GM18508 (cell line): ENCODE measurements around the gene TMEM272.

ENCODE experiments used
- ATAC-seq: cut with Tn5 transposase; IDR thresholded peaks from one replicate; pipeline ENCODE4 v1.9.1; 2021; ENCODE audit warnings: moderate number of reproducible peaks; ENCODE audit not compliant: insufficient read depth, unreplicated experiment

Gene TMEM272

DNA sequence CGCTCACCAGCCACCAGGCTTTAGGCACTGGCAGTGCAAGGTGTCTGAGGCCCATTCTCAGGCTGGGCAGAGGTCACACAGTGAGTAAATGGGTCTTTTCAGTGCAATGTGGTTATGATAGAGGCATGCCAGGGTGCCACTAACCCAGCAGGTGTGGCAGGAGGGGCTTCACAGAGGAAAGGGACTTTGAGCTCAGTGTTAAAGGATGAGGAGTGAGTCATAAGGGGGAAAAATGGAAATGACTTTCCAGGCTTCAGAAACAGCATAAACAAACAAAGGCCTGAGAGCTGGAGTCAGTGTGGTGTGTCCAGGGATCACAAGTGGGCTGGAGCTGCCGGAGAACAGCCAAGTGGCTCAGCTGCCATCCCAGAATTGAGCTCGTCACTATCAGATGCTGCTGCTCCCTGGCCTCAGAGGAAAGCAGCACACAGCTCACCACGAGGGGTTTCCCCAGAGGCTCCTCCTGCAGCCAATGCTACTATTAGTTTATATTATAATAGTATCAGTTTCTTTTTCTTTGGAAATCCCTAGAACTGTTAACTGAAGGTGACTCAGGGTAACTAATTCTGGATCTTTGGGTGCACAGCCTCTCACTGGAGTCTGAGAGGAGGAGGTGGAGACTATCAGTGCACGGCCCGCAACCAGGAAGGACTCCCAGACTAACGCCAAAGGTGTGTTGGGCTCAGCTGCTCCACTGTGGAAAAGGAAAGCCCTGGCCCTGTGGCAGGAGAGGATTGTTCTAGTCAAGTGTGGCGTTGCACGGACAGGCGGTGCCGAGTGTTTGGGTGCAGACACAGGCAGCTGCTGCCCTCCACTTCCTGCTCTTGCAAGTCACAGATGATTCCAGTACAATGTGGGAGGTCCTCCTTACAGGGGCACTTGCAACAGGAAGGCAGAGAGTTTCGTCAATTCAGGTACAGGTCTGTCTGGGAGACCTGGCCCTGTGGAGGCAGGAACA is 80.5 kb downstream of the TMEM272 start:
- peak; percentile 76 for ATAC-seq

DNA sequence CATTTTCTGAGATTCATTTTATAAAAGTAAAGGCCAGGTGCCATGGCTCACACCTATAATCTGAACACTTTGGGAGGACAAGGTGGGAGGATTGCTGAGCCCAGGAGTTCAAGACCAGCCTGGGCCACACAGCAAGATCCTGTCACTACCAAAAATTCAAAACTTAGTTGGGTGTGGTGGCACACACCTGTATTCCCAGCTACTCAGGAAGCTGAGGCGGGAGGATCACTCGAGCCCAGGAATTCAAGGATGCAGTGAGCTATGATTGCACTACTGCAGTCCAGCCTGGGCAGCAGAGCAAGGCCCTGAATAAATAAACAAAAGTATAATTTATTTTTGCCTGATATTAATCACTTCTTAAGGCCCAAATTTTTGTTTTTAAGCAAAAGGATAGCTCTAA is 81.5 kb downstream of the TMEM272 start:
- no peak for ATAC-seq
